Stimulated activated CD8-positive, alpha-beta memory T cell treated with anti-CD3 and anti-CD28 coated beads, Interleukin-7, amount 100 ng/mL, for 1 hour (primary cell): Measurements from ENCODE around the gene FOSL2.

Experiments used
- DNase-seq, 2 donors: peaks; one replicate each; pipeline ENCODE4 v3.0.0-alpha.2; 2020; ENCODE audit warnings: low read depth in 2 of 2

FOSL2 gene

DNA sequence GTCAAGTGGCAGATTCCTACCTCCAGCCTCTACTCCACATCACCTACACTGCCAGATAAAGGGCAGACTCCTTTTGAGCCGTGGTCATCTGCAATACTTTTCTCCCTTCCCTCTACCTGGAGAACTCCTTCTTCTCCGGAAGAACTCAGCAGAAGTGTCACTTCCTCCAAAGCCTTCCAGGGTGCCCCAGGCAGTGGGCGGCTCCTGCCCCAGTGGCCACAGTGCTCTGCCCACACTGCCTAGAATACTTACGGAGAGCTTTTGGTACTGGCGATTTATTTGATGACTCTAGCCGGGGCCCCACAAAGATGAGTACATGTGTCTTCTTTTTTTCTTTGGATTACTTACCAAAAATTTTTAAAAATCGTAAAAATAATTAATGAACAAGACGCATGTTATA lies 39.7 kb downstream of the FOSL2 start:
- DNase-seq = no peak

DNA sequence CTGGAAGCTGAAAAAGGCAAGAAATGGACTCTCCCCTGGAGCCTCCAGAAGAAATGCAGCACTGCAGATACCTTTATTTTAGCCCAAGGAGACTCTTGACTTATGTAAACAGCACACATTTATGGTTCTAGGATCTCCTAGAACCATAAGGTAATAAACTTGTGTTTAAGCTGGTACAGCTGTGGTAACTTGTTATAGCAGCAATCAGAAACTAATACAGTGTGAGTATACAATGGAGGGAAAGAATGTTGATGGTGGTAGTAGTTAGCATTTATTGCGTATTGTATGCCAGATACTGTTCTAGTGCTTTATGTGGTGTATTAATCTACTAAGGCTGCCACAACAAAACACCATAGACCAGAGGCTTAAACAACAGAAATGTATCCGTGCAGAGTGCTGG lies 40.6 kb downstream of the FOSL2 start:
- DNase-seq = no peak

GRCh38 chr2:28433935-28434599 lies 41.4 kb downstream of the FOSL2 start:
- DNase-seq = no peak

DNA sequence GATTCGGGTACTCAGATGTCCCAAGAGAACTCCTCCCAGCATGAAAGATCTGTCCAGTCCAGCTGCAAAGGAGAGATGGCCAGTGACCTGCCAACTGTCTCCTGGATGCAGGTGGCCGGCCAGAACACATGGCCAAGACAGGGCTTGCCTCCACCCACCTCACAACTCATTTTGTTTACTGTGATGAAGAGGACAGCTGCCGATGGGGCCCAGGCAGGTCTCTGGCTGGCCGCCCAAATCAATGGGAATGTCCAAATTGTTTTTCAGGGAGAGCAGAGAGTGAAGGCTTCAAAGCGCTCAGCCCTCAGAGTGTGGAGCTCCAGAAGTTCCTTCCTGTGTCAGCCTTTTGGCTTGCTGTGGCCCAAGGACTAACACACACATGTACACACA lies 41.9 kb downstream of the FOSL2 start:
- DNase-seq = no peak

- DNase-seq = no peak
Observed at GRCh38 chr2:28435241-28435640, 42.6 kb downstream of the FOSL2 start.

DNA sequence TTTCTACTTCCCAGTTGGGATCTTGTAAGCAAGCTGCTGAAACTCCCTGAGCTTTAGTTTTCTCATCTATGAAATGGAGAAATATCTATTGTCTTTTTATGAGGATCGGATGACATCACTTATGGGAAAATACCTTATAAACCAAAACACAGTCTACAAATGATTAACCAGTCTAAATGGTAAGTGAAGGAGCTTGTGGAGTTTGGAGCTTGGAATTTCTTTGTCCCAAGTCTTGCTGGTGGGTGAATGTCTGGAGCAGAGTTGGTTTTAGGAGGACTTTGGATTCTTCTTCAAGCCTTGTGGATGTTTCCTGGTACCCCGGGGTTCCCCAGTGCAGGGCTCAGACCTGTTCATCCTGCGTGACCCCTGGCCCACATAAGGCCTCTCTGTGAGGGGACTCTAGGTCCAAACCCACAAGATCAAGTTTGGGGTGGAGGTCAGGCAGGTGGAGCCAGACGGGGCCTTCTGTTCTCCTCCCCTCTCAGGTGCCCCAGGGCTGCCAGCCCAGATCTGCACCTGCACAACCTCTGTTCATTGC lies 43.2 kb downstream of the FOSL2 start:
- no peak for DNase-seq

- no peak for DNase-seq
Observed at GRCh38 chr2:28436525-28437051, 43.9 kb downstream of the FOSL2 start.

GRCh38 chr2:28437149-28437835 lies 44.6 kb downstream of the FOSL2 start:
- DNase-seq = no peak

GRCh38 chr2:28437918-28438317 lies 45.3 kb downstream of the FOSL2 start:
- no peak for DNase-seq

GRCh38 chr2:28438532-28439063 lies 45.9 kb downstream of the FOSL2 start:
- no peak for DNase-seq

GRCh38 chr2:28439127-28439526 lies 46.5 kb downstream of the FOSL2 start:
- DNase-seq = no peak

GRCh38 chr2:28439763-28440162 lies 47.1 kb downstream of the FOSL2 start:
- DNase-seq = no peak

DNA sequence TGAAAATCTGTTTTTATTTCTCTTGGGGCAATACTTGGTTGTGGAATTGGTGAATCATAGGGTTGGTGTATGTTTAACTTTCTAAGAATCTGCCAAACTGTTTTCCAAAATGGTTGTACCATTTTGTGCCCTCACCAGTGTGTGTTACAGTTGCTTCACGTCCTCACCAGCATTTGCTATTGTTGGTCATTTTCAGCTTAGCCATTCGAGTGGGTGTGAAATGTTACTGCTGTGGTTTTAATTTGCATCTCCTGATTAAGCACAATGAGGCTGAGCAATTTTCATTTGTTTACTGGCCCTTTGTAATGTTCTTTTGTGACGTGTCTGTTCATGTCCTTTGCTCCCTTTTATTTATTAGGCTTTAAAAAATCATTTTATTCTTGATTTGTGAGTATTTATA lies 49.7 kb downstream of the FOSL2 start:
- no peak for DNase-seq

DNA sequence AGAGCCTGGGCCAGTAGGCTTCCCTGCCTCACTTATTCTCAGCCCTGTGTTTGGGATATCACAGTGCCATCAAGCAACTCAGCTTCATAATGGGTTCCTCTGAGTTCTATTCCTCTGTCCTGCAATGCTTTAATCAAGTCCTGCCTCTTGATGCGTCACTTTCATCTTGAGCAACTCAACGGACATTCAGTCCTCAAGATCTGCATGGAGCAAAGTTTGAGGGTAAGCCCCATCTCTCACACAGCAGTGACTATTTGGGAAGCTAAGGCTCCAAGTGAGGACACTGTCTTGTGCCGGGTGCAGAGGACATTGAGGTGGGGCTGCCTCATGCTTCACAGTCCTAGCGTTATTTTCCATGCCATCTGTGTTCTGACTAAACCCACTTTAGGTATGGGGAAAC lies 52.3 kb downstream of the FOSL2 start:
- DNase-seq = no peak

- DNase-seq = no peak
Observed at GRCh38 chr2:28445448-28446258, 53.0 kb downstream of the FOSL2 start.

- DNase-seq = no peak
Observed at GRCh38 chr2:28446531-28446930, 53.9 kb downstream of the FOSL2 start.

GRCh38 chr2:28447086-28447485 lies 54.4 kb downstream of the FOSL2 start:
- no peak for DNase-seq

GRCh38 chr2:28447943-28448792 lies 55.5 kb downstream of the FOSL2 start:
- no peak for DNase-seq

DNA sequence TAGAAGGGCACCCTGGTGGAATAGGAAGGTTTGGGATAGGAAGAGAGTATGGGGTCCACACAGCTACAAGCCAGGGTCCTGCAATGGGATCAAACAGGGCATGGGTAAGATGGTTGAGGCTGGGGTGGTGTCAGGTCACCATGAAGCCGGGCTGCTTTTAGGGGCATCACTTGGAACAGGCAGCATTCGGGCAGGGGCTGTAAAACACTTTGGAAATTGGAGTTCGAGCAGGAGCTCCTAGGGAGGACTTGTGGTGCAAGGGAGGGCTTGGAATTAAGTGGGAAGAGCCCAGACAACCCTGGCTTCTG lies 56.1 kb downstream of the FOSL2 start:
- DNase-seq = no peak

DNA sequence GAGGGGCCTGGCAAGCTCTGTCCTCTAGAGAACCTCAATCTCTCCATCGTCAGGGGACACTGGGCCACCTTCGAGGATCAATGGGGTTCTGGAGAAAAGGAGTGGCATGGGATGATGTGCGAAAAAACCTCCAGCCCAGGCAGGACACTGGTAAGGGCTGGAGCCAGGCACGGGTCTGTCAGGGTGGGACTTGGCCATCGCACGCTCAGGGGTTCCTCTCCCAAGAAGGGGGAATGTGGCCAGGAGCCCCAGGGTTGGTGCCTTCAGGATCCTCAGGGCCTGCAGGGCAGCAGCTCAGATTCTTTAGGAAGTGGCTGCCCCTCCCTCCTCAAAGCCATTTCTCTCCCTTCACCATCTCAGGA lies 56.4 kb downstream of the FOSL2 start:
- DNase-seq = no peak
